A204.1 (cell line): ENCODE data around the gene WDR75.
"Not testable (repeated sequence)": the region's sequence is repeated elsewhere in the genome, so short reads cannot be mapped to it uniquely, and the experiment has no call there.

ENCODE experiments used
- FAIRE-seq: peaks from 2 replicates; lab custom pipeline; 2012; peaks lifted over from hg19 to GRCh38; lab: Jason Lieb, UNC

The WDR75 gene

GRCh38 chr2:189440947-189441708 lies at the start of gene WDR75:
TSS of gene WDR75 (plus strand) at chr2:189441474. CDS start at chr2:189441493, 19 bp downstream.
- peak; percentile 88 for FAIRE-seq

GRCh38 chr2:189393440-189394111 lies 47.7 kb upstream of the WDR75 start:
- no peak for FAIRE-seq

DNA sequence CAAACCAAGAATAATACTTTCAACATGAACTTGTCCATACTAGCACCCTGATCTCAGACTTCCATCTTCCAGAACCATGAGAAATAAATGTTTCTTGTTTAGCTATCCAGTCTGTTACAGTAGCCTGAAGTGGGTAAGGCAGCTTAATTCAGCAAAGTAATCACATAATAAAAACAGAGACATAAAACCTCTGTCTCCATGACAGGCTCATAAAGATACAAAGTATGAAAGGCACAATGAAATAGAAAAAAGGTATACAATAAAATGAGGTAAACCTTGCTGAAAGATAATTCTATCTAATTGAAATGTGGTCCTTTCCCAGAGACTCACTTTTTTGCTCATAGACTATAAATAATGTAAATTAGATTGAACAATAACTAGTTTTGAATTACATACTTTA lies 46.7 kb upstream of the WDR75 start:
- no peak for FAIRE-seq

- no peak for FAIRE-seq
Observed at GRCh38 chr2:189402932-189403331, 38.3 kb upstream of the WDR75 start.

GRCh38 chr2:189406586-189407233 lies 34.6 kb upstream of the WDR75 start:
- no peak for FAIRE-seq

- FAIRE-seq, result peak; percentile 95
Observed at GRCh38 chr2:189407281-189408209, 33.7 kb upstream of the WDR75 start.

DNA sequence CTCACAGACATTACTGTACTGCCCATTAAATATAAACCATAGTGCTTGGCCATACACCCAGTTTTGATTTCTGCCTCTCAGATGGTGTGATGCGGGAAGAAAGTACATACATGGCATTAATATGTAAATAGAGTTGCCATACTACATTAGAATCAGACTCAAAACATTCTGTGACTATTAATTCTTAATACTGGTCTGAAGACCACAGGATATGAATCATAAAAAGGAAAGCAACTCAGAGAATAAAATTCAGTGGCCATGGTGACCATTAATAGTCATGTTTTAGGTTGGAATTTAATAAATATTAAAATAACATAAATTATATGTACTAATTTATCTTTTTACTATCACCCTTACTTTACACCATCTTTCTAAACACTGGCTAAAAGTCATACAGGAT lies 33.0 kb upstream of the WDR75 start:
- no peak for FAIRE-seq

GRCh38 chr2:189409131-189409530 lies 32.1 kb upstream of the WDR75 start:
- no peak for FAIRE-seq

- no peak for FAIRE-seq
Observed at GRCh38 chr2:189409647-189410046, 31.6 kb upstream of the WDR75 start.

- no peak for FAIRE-seq
Observed at GRCh38 chr2:189411860-189412259, 29.4 kb upstream of the WDR75 start.

- peak; percentile 99 for FAIRE-seq
Observed at GRCh38 chr2:189412330-189412953, 28.8 kb upstream of the WDR75 start.

DNA sequence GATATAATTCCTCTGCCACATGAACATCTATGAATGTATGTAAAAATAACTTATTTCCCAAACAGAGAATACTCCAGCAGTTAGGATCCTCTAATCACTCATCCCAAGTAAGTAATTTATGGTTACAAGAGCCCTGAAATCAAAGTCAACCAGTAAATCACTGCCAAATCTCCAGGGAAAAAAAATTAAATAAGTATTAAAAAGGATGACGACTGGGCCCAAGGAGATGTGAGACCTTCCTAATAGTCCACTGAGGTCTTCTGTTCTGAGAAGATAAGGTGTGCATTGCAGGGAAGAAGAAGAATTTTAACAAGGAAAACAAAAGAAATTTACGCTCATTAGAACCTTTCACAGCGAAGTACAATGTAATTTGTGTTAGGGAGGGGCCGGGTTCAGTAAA lies 28.0 kb upstream of the WDR75 start:
- no peak for FAIRE-seq

- FAIRE-seq, result no peak
Observed at GRCh38 chr2:189421644-189422043, 19.6 kb upstream of the WDR75 start.

- no peak for FAIRE-seq
Observed at GRCh38 chr2:189424961-189425360, 16.3 kb upstream of the WDR75 start.

- no peak for FAIRE-seq
Observed at GRCh38 chr2:189425676-189426075, 15.6 kb upstream of the WDR75 start.

- FAIRE-seq, result no peak
Observed at GRCh38 chr2:189426886-189427285, 14.4 kb upstream of the WDR75 start.

DNA sequence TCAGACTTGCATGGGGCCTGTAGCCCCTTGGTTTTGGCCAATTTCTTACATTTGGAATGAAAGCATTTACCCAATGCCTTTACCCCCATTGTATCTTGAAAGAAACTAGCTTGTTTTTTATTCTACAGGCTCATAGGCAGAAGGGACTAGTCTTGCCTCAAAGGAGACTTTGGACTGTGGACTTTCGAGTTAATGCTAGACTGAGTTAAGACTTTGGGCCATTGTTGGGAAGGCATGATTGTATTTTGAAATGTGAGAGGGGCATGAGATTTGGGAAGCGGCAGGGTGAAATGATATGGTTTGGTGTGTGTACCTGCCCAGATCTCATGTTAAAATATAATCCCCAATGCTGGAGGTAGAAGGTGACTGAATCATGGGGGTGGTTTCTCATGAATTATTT lies 13.4 kb upstream of the WDR75 start:
- FAIRE-seq, result no peak

GRCh38 chr2:189430448-189430847 lies 10.8 kb upstream of the WDR75 start:
- FAIRE-seq, result not testable (repeated sequence)

DNA sequence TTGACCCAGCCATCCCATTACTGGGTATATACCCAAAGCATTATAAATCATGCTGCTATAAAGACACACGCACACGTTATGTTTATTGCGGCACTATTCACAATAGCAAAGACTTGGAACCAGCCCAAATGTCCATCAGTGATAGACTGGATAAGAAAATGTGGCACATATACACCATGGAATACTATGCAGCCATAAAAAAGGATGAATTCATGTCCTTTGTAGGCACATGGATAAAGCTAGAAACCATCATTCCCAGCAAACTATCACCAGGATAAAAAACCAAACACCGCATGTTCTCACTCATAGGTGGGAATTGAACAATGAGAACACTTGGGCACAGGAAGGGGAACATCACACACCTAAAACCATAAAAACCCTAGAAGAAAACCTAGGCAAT lies 5.5 kb upstream of the WDR75 start:
- FAIRE-seq, result not testable (repeated sequence)

GRCh38 chr2:189437926-189438325 lies 3.3 kb upstream of the WDR75 start:
- FAIRE-seq, result no peak

DNA sequence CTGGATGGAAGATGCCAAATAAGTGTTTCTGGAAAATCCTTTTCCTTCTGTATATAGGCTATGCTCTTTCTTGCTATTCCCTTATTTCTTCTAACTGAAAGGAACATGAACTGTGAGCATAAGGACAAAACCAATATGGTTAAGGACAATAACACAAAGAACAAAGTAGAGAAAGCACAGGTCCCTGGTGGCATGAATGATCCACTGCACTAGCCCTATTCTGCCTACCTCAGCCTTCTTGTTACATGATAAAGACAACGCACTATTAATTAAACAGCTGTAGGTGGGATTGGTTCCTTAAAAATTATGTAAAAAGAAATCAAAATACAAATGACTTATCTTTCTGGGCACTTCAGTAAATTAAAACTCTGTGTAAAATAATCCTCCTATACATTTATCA lies 1.9 kb upstream of the WDR75 start:
- FAIRE-seq, result no peak

- FAIRE-seq, result no peak
Observed at GRCh38 chr2:189440644-189440946, 679 bp upstream of the WDR75 start.
